HCT116 (cell line): ENCODE measurements around the gene SLC44A5.

Experiments
- CTCF ChIP-seq, 3 experiments: fragments of 200-600 bp in 1 of 3; sonication (generic) in 1 of 3; IDR thresholded peaks in 2 of 3; conservative IDR thresholded peaks in 1 of 3; 2 replicates each; pipeline ENCODE4 v1.5.1; 2012 to 2017; ENCODE audit warnings: low read depth in 2 of 3, low read length in 2 of 3, antibody characterized with exemption in 1 of 3, borderline replicate concordance in 1 of 3, control low read depth in 1 of 3, mild to moderate bottlenecking in 1 of 3, mixed read lengths in 1 of 3, mixed run types in 1 of 3, moderate library complexity in 1 of 3; ENCODE audit not compliant: insufficient read depth in 1 of 3
- EZH2 ChIP-seq: fragments of 200-600 bp; sonication (generic); IDR thresholded peaks from 2 replicates; pipeline ENCODE4 v1.6.1; 2017; ENCODE audit warnings: antibody characterized with exemption, mixed run types
- EZH2phosphoT487 ChIP-seq: fragments of 200-600 bp; IDR thresholded peaks from 2 replicates; pipeline ENCODE4 v1.6.1; 2018; ENCODE audit warnings: antibody characterized with exemption, borderline replicate concordance
- POLR2A ChIP-seq: IDR thresholded peaks from 2 replicates; pipeline ENCODE4 v1.7.0; 2011; ENCODE audit warnings: borderline replicate concordance; ENCODE audit not compliant: insufficient read depth, insufficient read length; ENCODE audit errors: extremely low read depth
- POLR2AphosphoS5 ChIP-seq: IDR thresholded peaks from 2 replicates; pipeline ENCODE4 v1.6.1; 2011; ENCODE audit warnings: mild to moderate bottlenecking, low read depth, low read length, moderate library complexity
- RAD21 ChIP-seq: IDR thresholded peaks from 2 replicates; pipeline ENCODE4 v1.6.1; 2012; ENCODE audit warnings: low read depth, mild to moderate bottlenecking
- REST ChIP-seq: IDR thresholded peaks from 2 replicates; pipeline ENCODE4 v1.6.1; 2012; ENCODE audit warnings: low read depth
- SIN3A ChIP-seq: IDR thresholded peaks from 2 replicates; pipeline ENCODE4 v1.6.1; 2012; ENCODE audit warnings: low read depth
- YY1 ChIP-seq: IDR thresholded peaks from 2 replicates; pipeline ENCODE4 v1.6.1; 2011; ENCODE audit warnings: low read length, low read depth, moderate library complexity, mild to moderate bottlenecking; ENCODE audit not compliant: insufficient replicate concordance; ENCODE audit errors: extremely low read depth

GRCh38 chr1:75518686-75519085, 92.2 kb downstream of the SLC44A5 start:
- TF ChIP-seq EZH2, result no peak
- no peak for TF ChIP-seq POLR2A
- no peak for TF ChIP-seq CTCF (IDR thresholded peaks at IDR 0.05 in 2 of 3, conservative IDR thresholded peaks at IDR 0.05 in 1 of 3; ENCODE audit: borderline replicate concordance in 1 of 3, insufficient read depth in 1 of 3, low read depth in 2 of 3, low read length in 2 of 3)
- no peak for TF ChIP-seq YY1
- no peak for TF ChIP-seq POLR2AphosphoS5
- no peak for TF ChIP-seq SIN3A
- no peak for TF ChIP-seq RAD21
- TF ChIP-seq REST, result no peak
- no peak for TF ChIP-seq EZH2phosphoT487
